ENCODE results near the gene SMG5.
"Not testable (repeated sequence)": the region's sequence is repeated elsewhere in the genome, so short reads cannot be mapped to it uniquely, and the experiment has no call there.

The SMG5 gene

DNA sequence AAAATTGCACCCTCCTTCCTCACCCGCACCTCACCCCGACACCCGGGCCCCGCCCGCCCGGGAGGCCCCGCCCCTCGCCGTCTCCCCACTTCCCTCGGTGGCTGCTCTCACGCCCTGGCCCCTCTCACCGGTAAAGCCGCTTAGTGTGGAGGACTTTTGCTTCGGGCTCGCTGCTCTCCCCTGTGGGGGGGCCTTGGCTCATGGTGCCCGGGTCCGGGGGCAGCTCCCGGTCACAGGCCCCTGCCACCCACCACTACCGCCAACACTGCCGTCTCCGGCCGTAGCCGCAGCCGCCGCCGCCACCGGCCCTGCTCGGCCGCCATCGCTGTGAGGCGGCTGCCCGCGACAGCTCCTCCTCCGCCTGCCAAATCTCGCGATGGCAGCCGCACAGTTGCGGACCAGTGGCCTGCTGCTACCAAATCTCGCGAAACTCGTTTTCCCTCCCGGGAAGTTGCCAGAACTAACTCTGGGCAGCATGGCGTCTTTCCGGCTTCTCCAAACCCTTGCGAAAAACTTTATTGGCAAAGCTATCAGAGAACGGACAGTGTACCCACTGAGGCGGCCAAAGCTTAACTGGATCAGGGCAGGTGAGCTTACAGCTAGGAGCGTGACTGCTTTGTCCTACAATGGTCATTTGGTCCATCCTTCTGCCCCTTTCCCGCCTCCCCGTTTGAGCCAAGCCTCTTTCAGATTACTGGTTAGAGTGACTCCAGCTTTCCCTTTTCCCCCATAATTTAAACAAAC, at the start of gene SMG5:
Gene SMG5, minus strand, starts transcription at position 347 of the 744 bp plus-strand sequence. Its CDS starts 145 bp downstream, at position 202.
- DNase-seq: peak; percentile 99

DNA sequence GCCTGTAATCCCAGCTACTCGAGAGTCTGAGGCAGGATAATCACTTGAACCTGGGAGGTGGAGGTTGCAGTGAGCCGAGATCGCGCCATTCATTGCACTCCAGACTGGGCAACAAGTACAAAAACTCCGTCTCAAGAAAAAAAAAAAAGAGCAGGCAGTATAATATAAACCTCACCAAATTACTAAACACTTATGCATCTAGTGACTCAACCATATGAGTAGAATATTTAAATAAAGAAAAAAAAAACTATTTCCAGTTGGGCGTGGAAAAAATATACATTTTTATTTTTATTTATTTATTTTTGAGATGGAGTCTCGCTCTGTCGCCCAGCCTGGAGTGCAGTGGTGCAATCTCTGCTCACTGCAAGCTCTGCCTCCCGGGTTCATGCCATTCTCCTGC, 40.6 kb upstream of the SMG5 start:
- not testable (repeated sequence) for DNase-seq

DNA sequence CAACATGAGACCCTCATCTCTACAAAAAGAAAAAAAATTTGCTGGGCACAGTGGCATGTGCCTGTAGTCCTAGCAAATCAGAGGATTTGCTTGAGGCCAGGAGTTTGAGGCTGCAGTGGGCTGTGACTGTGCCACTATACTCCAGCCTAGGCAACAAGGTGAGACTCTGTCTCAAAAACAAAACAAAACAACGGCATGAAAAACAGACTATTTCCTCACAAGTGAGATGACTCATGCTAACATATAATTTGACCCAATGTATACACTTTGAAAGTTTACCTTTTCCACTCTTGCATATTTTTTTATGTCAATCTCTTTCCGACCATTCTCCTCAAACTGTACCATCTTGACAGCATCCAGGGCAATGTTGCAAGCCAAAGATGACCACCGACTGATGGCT, 37.9 kb upstream of the SMG5 start:
- DNase-seq: no peak

DNA sequence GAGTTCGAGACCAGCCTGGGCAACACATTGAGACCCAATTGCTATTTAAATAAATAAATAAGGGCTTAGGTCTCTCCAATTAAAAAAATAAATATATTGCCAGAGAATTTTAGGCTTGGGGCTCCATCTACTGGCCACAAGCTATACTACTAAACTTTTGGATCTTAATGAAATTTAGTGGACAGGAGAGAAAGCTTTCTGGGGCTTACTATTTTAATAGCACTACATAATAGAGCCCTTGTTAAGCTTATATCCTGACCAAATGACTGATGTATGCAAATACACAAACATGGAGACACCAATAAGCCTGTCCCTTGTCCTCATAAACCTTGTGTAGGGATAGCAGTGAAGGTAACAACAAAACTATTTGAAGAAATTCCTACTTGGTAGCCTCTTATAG, 37.0 kb upstream of the SMG5 start:
- DNase-seq: peak; percentile 53

- DNase-seq: no peak
Measured at GRCh38 chr1:156316909-156317308, 34.3 kb upstream of the SMG5 start.

DNA sequence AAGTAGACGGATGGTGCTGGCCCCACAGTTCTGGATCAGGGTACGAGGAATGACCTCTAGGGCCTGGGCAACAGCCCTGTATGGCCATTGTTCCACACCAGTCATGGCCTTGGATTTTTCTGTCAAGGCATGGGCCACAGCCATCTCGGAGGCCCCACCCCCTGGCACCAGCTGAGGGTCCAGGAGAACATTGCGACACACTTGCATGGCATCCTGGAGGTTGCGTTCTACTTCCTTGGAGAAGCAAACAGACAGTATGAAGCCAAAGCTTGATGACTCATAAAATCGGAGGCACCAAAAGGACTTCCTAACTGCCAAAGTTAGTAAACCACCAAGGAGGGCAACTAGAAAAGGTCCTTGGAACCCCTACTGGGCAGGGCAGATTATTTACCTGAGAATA, 28.3 kb upstream of the SMG5 start:
- DNase-seq: peak; percentile 4

DNA sequence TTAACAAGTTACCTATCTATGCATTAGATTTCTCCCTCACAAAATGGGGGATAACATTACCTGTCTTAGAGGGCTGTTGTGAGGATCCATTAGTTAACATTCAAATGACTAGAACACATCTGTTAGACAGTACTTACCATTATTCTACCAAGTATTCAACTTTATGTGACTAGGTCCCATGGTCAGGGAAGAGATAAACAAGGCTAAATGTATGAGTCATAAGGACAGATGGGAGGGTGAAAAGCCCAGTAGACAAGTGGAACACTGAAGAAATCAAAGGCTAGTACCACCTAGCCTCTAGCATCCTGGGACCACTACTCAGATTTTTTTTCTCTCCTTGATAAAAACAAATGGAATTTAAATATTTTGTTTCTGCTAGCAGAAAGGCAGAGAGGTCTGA, 25.5 kb upstream of the SMG5 start:
- DNase-seq: no peak

DNA sequence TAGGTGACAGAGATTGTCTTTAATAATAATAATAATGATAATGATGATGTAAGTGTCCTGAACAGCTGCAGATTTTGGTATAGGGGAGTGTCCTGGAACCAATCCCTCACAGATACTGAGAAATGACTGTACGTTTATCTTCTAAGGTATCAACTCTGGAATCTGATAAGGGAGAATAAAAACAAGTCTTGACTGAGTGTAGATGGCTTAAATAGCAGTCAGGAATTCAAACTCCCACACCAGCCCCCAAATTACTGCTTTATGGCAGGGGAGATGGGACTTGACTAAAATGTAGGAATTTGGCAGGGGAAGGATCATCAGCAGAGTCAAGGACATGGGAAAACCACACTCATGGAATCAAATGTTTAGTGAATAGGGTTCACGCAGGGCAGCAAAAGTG, 22.6 kb upstream of the SMG5 start:
- DNase-seq: no peak

GRCh38 chr1:156303241-156303640, 20.6 kb upstream of the SMG5 start:
- no peak for DNase-seq

DNA sequence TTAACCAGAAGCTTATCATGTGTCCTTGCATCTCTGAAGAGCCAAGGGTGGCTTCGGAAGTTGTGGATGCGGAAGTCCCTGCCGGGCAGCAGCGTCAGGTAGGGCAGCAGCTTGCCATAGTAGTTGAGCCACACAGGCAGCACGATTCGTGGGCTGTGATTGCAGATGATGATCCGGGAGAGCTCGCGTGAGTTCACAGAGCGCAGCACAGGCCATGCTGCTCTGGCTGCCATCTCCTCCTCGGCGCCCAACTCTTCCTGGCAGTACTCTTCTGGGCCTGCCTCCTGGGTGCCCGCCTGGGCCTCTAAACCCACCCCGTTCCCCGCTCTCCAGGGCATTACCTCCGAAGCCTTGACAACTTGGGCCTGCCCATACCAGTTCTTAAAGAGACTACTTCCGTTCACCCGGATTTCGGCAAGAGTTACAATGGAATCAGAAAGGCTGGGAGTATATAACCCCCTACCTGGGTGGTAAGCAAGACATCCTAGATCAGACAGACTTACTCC, 16.3 kb upstream of the SMG5 start, which contains the start of gene VHLL:
Gene VHLL, minus strand, starts transcription at position 456 of the 506 bp plus-strand sequence. Its CDS starts 118 bp downstream, at position 338.
- DNase-seq: no peak

DNA sequence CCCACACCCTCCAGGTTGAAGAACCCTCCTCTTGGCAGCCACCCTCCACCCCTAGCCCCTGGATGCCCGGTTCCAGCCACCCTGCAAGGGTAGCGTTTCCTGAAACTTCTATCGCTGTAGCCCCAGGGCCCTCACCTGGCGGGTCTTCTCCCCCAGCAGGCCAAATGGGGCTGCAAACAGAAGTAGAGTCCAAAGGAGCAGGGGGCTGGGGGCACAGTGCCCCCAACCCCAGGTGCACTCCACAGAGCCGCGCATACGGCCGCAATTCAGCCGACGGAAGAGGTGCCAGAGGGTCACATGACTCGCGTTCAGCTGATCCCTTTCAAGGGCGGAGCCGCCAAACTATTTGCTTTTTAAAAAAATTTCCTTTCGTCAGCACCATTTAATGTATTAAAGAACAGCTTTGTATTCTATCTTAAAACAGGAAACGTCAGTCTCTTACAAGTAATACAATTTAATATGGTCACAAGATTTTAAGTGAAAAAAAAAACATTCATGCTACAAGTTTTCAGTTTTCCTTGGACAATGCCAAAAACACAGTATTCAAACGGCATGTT, 12.8 kb upstream of the SMG5 start, which contains the start of gene GLMP:
Gene GLMP, minus strand, starts transcription at position 289 of the 557 bp plus-strand sequence. Its CDS starts 34 bp downstream, at position 255.
- peak; percentile 66 for DNase-seq

DNA sequence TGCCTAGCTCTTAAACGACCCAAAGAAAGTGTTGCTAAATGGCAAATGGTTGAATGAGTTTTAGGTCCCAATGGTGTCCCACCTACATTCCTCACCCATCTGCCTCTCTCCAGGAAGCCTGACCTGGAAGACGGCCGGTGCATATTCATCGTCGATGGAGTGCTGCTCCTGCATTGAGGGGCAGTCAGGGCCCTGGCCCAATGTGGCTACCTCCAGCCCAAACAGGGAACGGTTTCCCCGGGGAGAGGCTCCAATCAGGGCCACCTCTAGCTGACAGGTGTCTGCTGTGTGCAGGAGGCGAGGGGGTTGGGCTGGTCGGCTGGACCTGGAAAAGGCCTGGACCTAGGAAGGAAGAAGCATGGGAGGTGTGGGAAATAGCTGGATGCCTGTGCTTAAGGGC, 11.3 kb upstream of the SMG5 start:
- DNase-seq: no peak

DNA sequence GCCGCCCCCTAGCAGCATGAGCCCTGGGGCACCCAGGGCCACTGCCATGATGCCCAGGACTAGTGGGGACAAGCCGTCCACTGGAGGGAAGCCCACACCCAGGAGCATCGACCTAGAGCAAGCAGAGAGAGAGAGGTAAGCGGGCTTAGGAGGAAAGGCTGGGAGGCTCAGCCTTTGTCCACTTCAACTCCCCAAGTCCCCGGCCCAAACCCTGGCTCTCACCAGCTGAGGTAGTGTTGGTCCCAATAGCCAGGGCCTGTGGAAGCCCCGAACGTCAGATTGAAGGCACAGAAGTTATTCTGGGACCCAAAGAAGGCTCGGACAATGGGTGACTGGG, 10.4 kb upstream of the SMG5 start:
- no peak for DNase-seq

- DNase-seq: peak; percentile 81
Measured at GRCh38 chr1:156291226-156292061, 8.8 kb upstream of the SMG5 start.

DNA sequence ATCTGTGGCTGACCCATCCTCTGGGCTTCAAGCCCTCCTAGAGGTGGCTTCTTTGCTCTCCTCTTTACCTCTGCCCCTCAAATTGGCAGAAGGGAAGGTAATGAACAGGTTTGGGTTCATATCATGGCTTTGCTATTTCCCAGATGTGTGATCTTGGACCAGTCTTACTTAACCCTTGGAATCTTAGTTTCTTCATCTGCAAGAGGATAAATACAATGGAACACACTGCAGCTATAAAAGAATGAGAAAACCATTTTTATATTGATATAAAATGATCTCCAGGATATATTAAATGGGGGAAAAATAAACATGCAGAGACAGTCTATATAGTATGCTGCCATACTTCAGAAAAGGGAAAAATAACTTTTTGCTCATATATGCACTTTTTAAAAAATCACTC, 7.2 kb upstream of the SMG5 start:
- DNase-seq: no peak

GRCh38 chr1:156286061-156286460, 3.4 kb upstream of the SMG5 start:
- no peak for DNase-seq

GRCh38 chr1:156285437-156285836, 2.8 kb upstream of the SMG5 start:
- DNase-seq: no peak

DNA sequence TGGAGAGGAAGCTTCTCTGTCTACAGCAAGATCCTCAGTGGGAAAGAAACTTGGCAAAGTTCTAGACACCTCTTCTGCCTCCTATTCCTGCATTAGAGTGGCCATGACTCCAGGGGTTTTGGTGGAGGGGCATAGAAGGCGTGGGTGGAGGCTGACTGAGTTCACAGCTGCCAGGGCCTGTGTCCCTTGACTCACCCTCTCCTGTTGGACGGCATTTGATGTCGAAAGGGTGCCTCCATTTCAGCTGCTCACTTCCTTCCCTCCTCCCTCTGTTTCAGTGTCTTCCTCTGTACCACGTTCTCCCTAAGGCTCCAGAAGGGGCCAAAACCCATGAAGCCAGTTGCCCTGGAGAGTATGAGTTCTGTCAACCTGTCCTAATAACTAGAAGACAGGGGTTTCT, 2.1 kb upstream of the SMG5 start:
- DNase-seq: peak; percentile 78

DNA sequence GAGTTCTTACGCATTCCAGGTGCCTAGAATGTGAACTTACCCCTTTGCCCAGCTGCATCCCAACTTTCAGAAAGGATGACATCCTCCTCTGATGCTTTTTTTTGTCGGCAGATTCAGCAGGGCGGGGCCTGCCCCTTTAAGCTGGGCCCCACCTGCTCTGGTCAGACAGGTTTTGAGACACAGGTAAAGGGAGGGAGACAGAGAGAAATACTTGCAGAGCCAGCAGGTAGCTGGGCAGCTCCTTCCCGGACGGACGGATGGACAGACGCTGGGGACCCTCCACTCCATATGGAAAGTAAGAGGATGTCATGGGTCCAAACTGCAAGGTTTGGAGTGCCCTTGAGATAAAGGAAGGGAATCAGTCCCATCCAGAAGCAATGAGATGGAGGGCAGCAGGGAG, 1.5 kb upstream of the SMG5 start, which contains the start of gene TMEM79:
Gene TMEM79, plus strand, starts transcription at position 214 of the 400 bp plus-strand sequence. CDS start 902 bp downstream, outside the sequence.
- DNase-seq: no peak

DNA sequence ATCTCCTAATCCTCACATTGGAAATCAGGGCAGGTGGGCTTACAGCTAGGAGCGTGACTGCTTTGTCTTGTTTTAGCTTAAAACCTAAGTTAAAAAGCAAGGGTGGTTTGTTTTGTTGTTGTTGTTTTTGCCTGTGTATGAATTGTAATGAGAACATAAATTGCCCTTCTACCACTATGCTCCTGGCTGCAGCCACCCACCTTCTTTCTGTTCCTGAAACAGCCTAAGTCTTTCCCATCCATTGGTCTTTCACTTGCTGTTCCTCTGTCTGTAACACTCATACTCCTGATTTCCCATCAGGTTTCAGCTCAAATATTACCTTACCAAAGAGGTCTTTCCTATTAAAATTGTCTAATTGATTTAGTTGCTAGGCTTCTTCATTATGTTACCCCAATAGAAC, 896 bp upstream of the SMG5 start:
- DNase-seq: peak; percentile 52

DNA sequence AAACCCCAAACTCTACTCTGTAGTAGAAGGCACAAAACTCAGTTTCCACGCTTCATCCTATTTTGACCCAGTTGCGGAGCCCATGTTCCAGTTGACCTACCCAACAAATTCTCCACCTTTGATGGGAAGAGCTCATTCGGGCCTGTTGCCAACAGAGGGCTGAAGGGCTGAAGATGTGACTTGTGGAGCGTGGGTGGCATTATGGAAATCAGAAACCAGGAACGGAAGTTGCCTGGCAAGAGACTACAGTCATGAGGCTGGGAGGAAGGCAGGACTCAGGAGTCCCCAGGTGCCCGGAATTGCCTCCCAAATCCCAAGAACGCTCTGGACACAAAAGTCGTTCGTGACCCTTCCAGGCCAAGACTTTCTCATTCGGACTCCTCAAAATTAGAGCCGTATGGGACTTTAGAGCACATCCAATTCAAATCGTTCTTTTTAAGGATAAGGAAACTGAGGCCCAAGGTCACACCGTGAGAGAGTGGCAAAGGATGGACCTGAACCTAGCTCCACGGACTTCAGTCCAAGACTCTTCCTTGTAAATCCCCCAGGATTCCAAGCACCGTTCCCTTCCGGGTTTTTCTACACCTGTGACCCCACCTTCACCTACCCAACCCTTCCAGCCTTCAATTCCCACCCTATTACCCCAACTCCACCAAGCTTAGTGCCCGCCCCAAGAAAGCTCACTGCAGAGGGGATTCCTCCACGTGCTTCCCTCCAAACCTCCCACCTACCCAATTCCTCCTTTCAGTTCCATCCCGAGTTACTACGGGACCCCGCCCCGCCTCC, 739 bp downstream of the SMG5 start:
- peak; percentile 77 for DNase-seq

DNA sequence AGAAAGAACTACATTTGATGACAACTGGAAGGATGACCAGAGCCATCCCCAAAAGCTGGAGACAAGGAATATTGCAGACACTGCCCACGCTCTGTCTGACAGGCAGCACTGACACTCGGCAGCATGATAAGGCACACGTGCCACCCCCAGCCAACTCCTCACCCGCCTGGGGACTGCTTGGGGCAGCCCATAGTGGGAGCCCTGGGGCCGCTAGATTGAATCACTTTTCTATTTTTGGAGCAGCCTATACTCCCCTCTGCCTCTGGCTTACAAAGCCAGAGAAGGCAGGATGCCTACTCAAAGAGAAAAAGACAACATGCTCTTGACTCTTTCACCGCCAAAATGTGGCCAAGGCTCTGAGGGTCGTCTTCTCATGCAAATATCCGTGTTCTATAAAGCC, 1.3 kb downstream of the SMG5 start:
- DNase-seq: peak; percentile 81

DNA sequence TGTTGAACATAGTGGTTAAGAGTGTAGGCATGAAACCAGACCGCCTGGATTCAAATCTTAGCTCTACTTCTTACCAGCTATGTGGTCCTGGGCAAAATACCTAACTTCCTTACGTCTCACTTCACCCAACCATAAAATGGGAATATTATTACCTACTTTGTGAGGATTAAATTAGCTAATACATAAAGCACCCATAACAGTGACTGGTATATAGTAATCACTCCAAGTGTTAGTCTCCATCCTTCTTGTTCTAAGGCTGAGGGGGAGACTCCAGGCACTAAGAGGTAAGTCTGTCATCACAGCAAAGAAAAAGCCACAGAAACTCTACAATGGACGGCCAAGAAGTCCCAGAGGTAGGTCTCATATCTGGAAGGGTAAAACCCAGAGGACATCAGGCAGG, 2.8 kb downstream of the SMG5 start:
- no peak for DNase-seq

Data from suppressor macrophage treated with lipopolysaccharide for 4 hours (primary cell).